T-helper 1 cell treated with Interleukin-12 subunit alpha and Interleukin-12 subunit beta and Interleukin-4 antibody, amounts not matched to agents 30 ng/mL and 1 ng/mL, for 36 hours (primary cell): Measurements from ENCODE around the gene TRPM6. TPM values are rescaled to one million over a fixed set of nuclear protein-coding genes. Genes with fewer than 3 reads are reported as not detected.
"Not testable (repeated sequence)": the region's sequence is repeated elsewhere in the genome, so short reads cannot be mapped to it uniquely, and the experiment has no call there.

Experiments
- intact Hi-C: fragments of 100-400 bp; cut with micrococcal nuclease; formaldehyde crosslinking; loops from one replicate; pipeline ENCODE4 v1.15.1; 2024
- total RNA-seq: library from RNA; stranded (reverse); gene quantifications from 2 replicates; pipeline ENCODE4 v1.2.3, GENCODE V29; 2022

TRPM6 gene
- total RNA-seq, 1 donor from 2014 or later, result not detected

GRCh38 chr9:74860247-74860646 is 27.5 kb downstream of the TRPM6 start:
- intact Hi-C loops, result loop anchor here (5.0 kb wide), 1 partner anchor 142 kb away; no protein-coding TSS in a partner anchor

GRCh38 chr9:74859786-74860185 is 27.9 kb downstream of the TRPM6 start:
- intact Hi-C loops, result loop anchor here (5.0 kb wide), 1 partner anchor 143 kb away; no protein-coding TSS in a partner anchor

GRCh38 chr9:74858751-74859414 is 28.8 kb downstream of the TRPM6 start:
- intact Hi-C loops, result no loop called here

- intact Hi-C loops, result no loop called here
These were observed 30.7 kb downstream of the TRPM6 start for GRCh38 chr9:74856989-74857388.

- intact Hi-C loops, result no loop called here
These were observed 32.6 kb downstream of the TRPM6 start for GRCh38 chr9:74855072-74855471.

GRCh38 chr9:74853024-74853423 is 34.7 kb downstream of the TRPM6 start:
- intact Hi-C loops, result not testable (repeated sequence)

- intact Hi-C loops, result no loop called here
These were observed 39.6 kb downstream of the TRPM6 start for GRCh38 chr9:74848153-74848525.

- intact Hi-C loops, result no loop called here
These were observed 40.1 kb downstream of the TRPM6 start for GRCh38 chr9:74847478-74848152.

GRCh38 chr9:74846766-74847165 is 41.0 kb downstream of the TRPM6 start:
- intact Hi-C loops, result no loop called here

GRCh38 chr9:74838351-74838750 is 49.4 kb downstream of the TRPM6 start:
- intact Hi-C loops, result no loop called here

GRCh38 chr9:74824654-74825053 is 63.1 kb downstream of the TRPM6 start:
- intact Hi-C loops, result no loop called here

GRCh38 chr9:74821636-74822035 is 66.1 kb downstream of the TRPM6 start:
- intact Hi-C loops, result no loop called here

- intact Hi-C loops, result no loop called here
These were observed 69.9 kb downstream of the TRPM6 start for GRCh38 chr9:74817816-74818215.

- intact Hi-C loops, result no loop called here
These were observed 70.4 kb downstream of the TRPM6 start for GRCh38 chr9:74817281-74817810.

GRCh38 chr9:74810200-74810599 is 77.5 kb downstream of the TRPM6 start:
- intact Hi-C loops, result no loop called here

- intact Hi-C loops, result no loop called here
These were observed 83.7 kb downstream of the TRPM6 start for GRCh38 chr9:74804018-74804385.

GRCh38 chr9:74803376-74804017 is 84.2 kb downstream of the TRPM6 start:
- intact Hi-C loops, result no loop called here

- intact Hi-C loops, result no loop called here
These were observed 87.5 kb downstream of the TRPM6 start for GRCh38 chr9:74800226-74800625.

- intact Hi-C loops, result no loop called here
These were observed 91.9 kb downstream of the TRPM6 start for GRCh38 chr9:74795803-74796202.

- intact Hi-C loops, result no loop called here
These were observed 92.6 kb downstream of the TRPM6 start for GRCh38 chr9:74795081-74795480.

GRCh38 chr9:74784506-74784905 is 103.2 kb downstream of the TRPM6 start:
- intact Hi-C loops, result no loop called here

- intact Hi-C loops, result no loop called here
These were observed 104.3 kb downstream of the TRPM6 start for GRCh38 chr9:74783408-74783807.
